SK-N-SH (cell line): ENCODE data around the gene KCNJ4.

Source experiments
- TF ChIP-seq, protein P1 (sequence below): fragments of 200-600 bp; sonication (generic); IDR thresholded peaks from 2 replicates; pipeline ENCODE4 v1.6.1; 2017; ENCODE audit warnings: antibody characterized with exemption, mild to moderate bottlenecking, moderate library complexity
- TF ChIP-seq, protein P2 (sequence below): IDR thresholded peaks from 2 replicates; pipeline ENCODE4 v1.6.1; 2012; ENCODE audit warnings: mild to moderate bottlenecking, low read depth, low read length, moderate library complexity

DNA sequence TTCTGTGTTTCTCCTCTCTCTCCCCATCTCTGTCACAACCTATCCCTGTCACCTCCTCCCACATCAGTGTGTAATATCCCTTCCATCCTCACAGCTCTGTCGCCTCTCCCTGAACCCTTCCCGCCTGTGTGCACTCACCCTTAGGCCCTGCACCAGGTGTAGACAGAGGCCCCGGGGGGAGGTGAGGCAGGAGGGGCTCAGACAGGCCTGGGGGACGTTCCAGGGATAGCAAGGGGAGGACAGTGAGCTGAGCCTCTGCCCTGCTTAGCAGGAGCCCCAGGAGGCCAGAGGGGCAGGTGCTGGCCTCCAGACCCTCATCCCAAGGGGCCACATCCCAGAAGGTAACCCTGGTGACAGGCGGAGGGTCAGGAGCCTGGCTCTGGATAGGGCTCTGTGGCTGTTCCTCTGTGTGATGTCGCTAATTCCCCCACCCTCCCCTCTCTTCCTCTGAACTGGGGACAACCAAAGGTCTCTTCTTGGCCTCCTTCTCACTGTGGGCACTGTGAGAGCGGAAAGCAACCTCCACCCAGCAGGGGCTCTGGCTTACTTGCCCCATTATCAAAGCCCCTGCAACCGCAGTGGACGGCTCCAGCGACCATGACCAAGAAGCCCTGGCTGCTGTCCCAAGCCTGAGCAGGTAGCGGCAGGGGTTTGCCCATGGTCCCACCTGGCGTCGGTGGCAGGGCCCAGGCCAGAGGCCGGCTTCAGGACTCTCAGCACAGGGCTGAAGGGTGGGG, 35.7 kb downstream of the KCNJ4 start:
- TF ChIP-seq, protein P1, sequence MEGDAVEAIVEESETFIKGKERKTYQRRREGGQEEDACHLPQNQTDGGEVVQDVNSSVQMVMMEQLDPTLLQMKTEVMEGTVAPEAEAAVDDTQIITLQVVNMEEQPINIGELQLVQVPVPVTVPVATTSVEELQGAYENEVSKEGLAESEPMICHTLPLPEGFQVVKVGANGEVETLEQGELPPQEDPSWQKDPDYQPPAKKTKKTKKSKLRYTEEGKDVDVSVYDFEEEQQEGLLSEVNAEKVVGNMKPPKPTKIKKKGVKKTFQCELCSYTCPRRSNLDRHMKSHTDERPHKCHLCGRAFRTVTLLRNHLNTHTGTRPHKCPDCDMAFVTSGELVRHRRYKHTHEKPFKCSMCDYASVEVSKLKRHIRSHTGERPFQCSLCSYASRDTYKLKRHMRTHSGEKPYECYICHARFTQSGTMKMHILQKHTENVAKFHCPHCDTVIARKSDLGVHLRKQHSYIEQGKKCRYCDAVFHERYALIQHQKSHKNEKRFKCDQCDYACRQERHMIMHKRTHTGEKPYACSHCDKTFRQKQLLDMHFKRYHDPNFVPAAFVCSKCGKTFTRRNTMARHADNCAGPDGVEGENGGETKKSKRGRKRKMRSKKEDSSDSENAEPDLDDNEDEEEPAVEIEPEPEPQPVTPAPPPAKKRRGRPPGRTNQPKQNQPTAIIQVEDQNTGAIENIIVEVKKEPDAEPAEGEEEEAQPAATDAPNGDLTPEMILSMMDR, result no peak
- TF ChIP-seq, protein P2, sequence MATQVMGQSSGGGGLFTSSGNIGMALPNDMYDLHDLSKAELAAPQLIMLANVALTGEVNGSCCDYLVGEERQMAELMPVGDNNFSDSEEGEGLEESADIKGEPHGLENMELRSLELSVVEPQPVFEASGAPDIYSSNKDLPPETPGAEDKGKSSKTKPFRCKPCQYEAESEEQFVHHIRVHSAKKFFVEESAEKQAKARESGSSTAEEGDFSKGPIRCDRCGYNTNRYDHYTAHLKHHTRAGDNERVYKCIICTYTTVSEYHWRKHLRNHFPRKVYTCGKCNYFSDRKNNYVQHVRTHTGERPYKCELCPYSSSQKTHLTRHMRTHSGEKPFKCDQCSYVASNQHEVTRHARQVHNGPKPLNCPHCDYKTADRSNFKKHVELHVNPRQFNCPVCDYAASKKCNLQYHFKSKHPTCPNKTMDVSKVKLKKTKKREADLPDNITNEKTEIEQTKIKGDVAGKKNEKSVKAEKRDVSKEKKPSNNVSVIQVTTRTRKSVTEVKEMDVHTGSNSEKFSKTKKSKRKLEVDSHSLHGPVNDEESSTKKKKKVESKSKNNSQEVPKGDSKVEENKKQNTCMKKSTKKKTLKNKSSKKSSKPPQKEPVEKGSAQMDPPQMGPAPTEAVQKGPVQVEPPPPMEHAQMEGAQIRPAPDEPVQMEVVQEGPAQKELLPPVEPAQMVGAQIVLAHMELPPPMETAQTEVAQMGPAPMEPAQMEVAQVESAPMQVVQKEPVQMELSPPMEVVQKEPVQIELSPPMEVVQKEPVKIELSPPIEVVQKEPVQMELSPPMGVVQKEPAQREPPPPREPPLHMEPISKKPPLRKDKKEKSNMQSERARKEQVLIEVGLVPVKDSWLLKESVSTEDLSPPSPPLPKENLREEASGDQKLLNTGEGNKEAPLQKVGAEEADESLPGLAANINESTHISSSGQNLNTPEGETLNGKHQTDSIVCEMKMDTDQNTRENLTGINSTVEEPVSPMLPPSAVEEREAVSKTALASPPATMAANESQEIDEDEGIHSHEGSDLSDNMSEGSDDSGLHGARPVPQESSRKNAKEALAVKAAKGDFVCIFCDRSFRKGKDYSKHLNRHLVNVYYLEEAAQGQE, result no peak
